A673 (cell line): ENCODE measurements around the gene RAB11FIP4. TPM values are rescaled to one million over a fixed set of nuclear protein-coding genes. Genes with fewer than 3 reads are reported as not detected.

Experiments
- BruUV-seq: library from RNA; stranded (reverse); fragments of 400-500 nt; replicated peaks from 2 replicates; lab custom pipeline; 2021; lab: Mats Ljungman, UMichigan
- CTCF ChIA-PET: fragments of 300-600 bp; sonication (Branson Sonifier 250); formaldehyde crosslinking; loops from one replicate; lab custom pipeline; 2022; ENCODE audit warnings: antibody characterized with exemption; lab: Charles Lee
- POLR2A ChIA-PET: fragments of 300-600 bp; sonication (Branson Sonifier 250); formaldehyde crosslinking; loops from one replicate; lab custom pipeline; 2022; ENCODE audit warnings: antibody characterized with exemption; ENCODE audit not compliant: low non-redundant PET; lab: Charles Lee
- DNase-seq: peaks from one replicate; pipeline ENCODE4 v3.0.0-alpha.2; 2015; ENCODE audit warnings: low spot score
- H3K27ac ChIP-seq: fragments of 200-600 bp; sonication (generic); 2 replicates; pipeline ENCODE4 v1.5.1; 2016; ENCODE audit warnings: mixed run types, low read depth, mild to moderate bottlenecking, mixed read lengths, antibody characterized with exemption, low read length; ENCODE audit not compliant: poor library complexity, severe bottlenecking
- H3K27me3 ChIP-seq: fragments of 200-600 bp; sonication (generic); replicated peaks from 2 replicates; pipeline ENCODE4 v1.6.1; 2017; ENCODE audit warnings: mixed run types, low read depth, mild to moderate bottlenecking, mixed read lengths, antibody characterized with exemption, low read length; ENCODE audit not compliant: insufficient read depth, poor library complexity
- H3K36me3 ChIP-seq: fragments of 200-600 bp; sonication (generic); 2 replicates; pipeline ENCODE4 v1.6.1; 2016; ENCODE audit warnings: mixed run types, mild to moderate bottlenecking, mixed read lengths, antibody characterized with exemption, low read length; ENCODE audit not compliant: insufficient read depth, poor library complexity, severe bottlenecking
- H3K4me1 ChIP-seq: fragments of 200-600 bp; sonication (generic); 2 replicates; pipeline ENCODE4 v1.6.1; 2017; ENCODE audit warnings: mixed run types, mild to moderate bottlenecking, mixed read lengths, antibody characterized with exemption, low read length; ENCODE audit not compliant: insufficient read depth, poor library complexity, severe bottlenecking
- H3K4me3 ChIP-seq: fragments of 200-600 bp; sonication (generic); 2 replicates; pipeline ENCODE4 v1.5.1; 2016; ENCODE audit warnings: low read depth, mixed run types, mild to moderate bottlenecking, mixed read lengths, low read length; ENCODE audit not compliant: poor library complexity, severe bottlenecking
- H3K9me3 ChIP-seq: fragments of 200-600 bp; sonication (generic); 2 replicates; pipeline ENCODE4 v1.6.1; 2016; ENCODE audit warnings: mixed run types, low read depth, mild to moderate bottlenecking, mixed read lengths, antibody characterized with exemption, low read length; ENCODE audit not compliant: poor library complexity, severe bottlenecking
- CTCF ChIP-seq: fragments of 300-800, 200-600 bp; sonication (generic); conservative IDR thresholded peaks from 2 replicates; pipeline ENCODE4 v1.5.1; 2017; ENCODE audit warnings: low read depth, mild to moderate bottlenecking, antibody characterized with exemption, low read length, moderate library complexity, mixed read lengths
- EZH2 ChIP-seq: fragments of 200-600 bp; sonication (generic); IDR thresholded peaks from 2 replicates; pipeline ENCODE4 v1.6.1; 2017; ENCODE audit warnings: borderline replicate concordance, low read depth, mild to moderate bottlenecking, mixed read lengths, antibody characterized with exemption, low read length; ENCODE audit not compliant: poor library complexity, severe bottlenecking
- intact Hi-C: fragments of 100-400 bp; cut with micrococcal nuclease; formaldehyde crosslinking; loops from one replicate; pipeline ENCODE4 v1.10.0; 2022; ENCODE audit not compliant: unreplicated experiment
- total RNA-seq: library from RNA; stranded (reverse); gene quantifications from 2 replicates; pipeline ENCODE4 v1.2.3, GENCODE V29; 2021

RAB11FIP4 gene
- total RNA-seq, 1 experiment from 2014 or later = 2.4 TPM

- no peaks in the 10 kb centered on the region for H3K9me3 ChIP-seq
- no peaks in the 10 kb centered on the region for H3K36me3 ChIP-seq
- intact Hi-C loops = no loop called here
- ChIA-PET POLR2A (no interaction called here), CTCF (no interaction called here)
- TF ChIP-seq CTCF (no peak), EZH2 (no peak)
- BruUV-seq = no TSS peak
- DNase-seq = no peak
- H3K27me3 ChIP-seq = no peaks in the 10 kb centered on the region
- H3K4me1 ChIP-seq = no peaks in the 10 kb centered on the region
- no peak overlapping the region for H3K4me3 ChIP-seq
- no peak overlapping the region for H3K27ac ChIP-seq
Observed at GRCh38 chr17:31570231-31570630, 178.8 kb downstream of the RAB11FIP4 start.

GRCh38 chr17:31570951-31571892 lies 179.7 kb downstream of the RAB11FIP4 start:
- Histone ChIP-seq H3K4me1 (no peaks in the 10 kb centered on the region), H3K36me3 (no peaks in the 10 kb centered on the region), H3K27me3 (no peaks in the 10 kb centered on the region), H3K27ac (no peak overlapping the region), H3K4me3 (no peak overlapping the region), H3K9me3 (no peaks in the 10 kb centered on the region)
- intact Hi-C loops = no loop called here
- ChIA-PET CTCF (no interaction called here), POLR2A (no interaction called here)
- BruUV-seq = no TSS peak
- no peak for TF ChIP-seq CTCF
- no peak for TF ChIP-seq EZH2
- DNase-seq = no peak

GRCh38 chr17:31572341-31572740 lies 180.9 kb downstream of the RAB11FIP4 start:
- no peak overlapping the region for H3K27ac ChIP-seq
- TF ChIP-seq CTCF (no peak), EZH2 (no peak)
- BruUV-seq = no TSS peak

More at GRCh38 chr17:31572341-31572740, 180.9 kb downstream of the RAB11FIP4 start:
- CTCF ChIA-PET = no interaction called here
- no peaks in the 10 kb centered on the region for H3K9me3 ChIP-seq
- no peaks in the 10 kb centered on the region for H3K4me1 ChIP-seq
- H3K4me3 ChIP-seq = no peak overlapping the region
- intact Hi-C loops = no loop called here
- H3K27me3 ChIP-seq = no peaks in the 10 kb centered on the region
- POLR2A ChIA-PET = no interaction called here
- H3K36me3 ChIP-seq = no peaks in the 10 kb centered on the region
- no peak for DNase-seq
